HepG2 (cell line): ENCODE results near the gene MCOLN1. TPM values are rescaled to one million over a fixed set of nuclear protein-coding genes. Genes with fewer than 3 reads are reported as not detected.

ENCODE experiments used
- AGO1 ChIP-seq: fragments of 200-400 bp; formaldehyde crosslinking; IDR thresholded peaks from 2 replicates; pipeline ENCODE4 v1.6.1; 2017; ENCODE audit warnings: mild to moderate bottlenecking, low read depth, low read length, moderate library complexity; ENCODE audit not compliant: poor library complexity, severe bottlenecking
- ARID5B ChIP-seq: IDR thresholded peaks from 2 replicates; pipeline ENCODE4 v1.4.0; 2020; ENCODE audit warnings: mild to moderate bottlenecking, missing genetic modification reagents
- CEBPZ ChIP-seq: IDR thresholded peaks from 2 replicates; pipeline ENCODE4 v1.6.1; 2012; ENCODE audit warnings: low read length, improper control_type of control experiment
- GATA4 ChIP-seq: sonication (generic); IDR thresholded peaks from 2 replicates; pipeline ENCODE4 v1.6.1; 2016; ENCODE audit warnings: antibody characterized with exemption, low read depth, borderline replicate concordance
- PRDM15 ChIP-seq: sonication (generic); formaldehyde crosslinking; IDR thresholded peaks from 2 replicates; pipeline ENCODE4 v1.4.0; 2020; ENCODE audit warnings: missing genetic modification reagents
- PRDM4 ChIP-seq: sonication (generic); formaldehyde crosslinking; IDR thresholded peaks from 2 replicates; pipeline ENCODE4 v1.9.0; 2021; ENCODE audit warnings: missing genetic modification reagents, borderline replicate concordance
- YEATS2 ChIP-seq: sonication (generic); formaldehyde crosslinking; IDR thresholded peaks from 2 replicates; pipeline ENCODE4 v1.4.0; 2020; ENCODE audit warnings: missing genetic modification reagents, borderline replicate concordance
- ZEB1 ChIP-seq: IDR thresholded peaks from 2 replicates; pipeline ENCODE4 v1.6.1; 2012; ENCODE audit warnings: mild to moderate bottlenecking, low read depth, inconsistent platforms; ENCODE audit not compliant: insufficient replicate concordance
- ZFP36L2 ChIP-seq: sonication (generic); formaldehyde crosslinking; IDR thresholded peaks from 2 replicates; pipeline ENCODE4 v1.4.0; 2020; ENCODE audit warnings: missing genetic modification reagents
- ZNF101 ChIP-seq: sonication (generic); formaldehyde crosslinking; IDR thresholded peaks from 2 replicates; pipeline ENCODE4 v1.4.0; 2020; ENCODE audit warnings: mild to moderate bottlenecking, low read depth, missing genetic modification reagents, borderline replicate concordance
- ZNF501 ChIP-seq: sonication (generic); formaldehyde crosslinking; IDR thresholded peaks from 2 replicates; pipeline ENCODE4 v1.5.1; 2020; ENCODE audit warnings: mild to moderate bottlenecking, moderate library complexity, missing genetic modification reagents
- ZNF652 ChIP-seq: IDR thresholded peaks from 2 replicates; pipeline ENCODE4 v1.6.1; 2016; ENCODE audit warnings: low read depth, borderline replicate concordance
- ZNF660 ChIP-seq: sonication (generic); formaldehyde crosslinking; IDR thresholded peaks from 2 replicates; pipeline ENCODE4 v1.5.1; 2020; ENCODE audit warnings: mild to moderate bottlenecking, low read depth, missing genetic modification reagents, borderline replicate concordance
- ZSCAN31 ChIP-seq: sonication (generic); formaldehyde crosslinking; IDR thresholded peaks from 2 replicates; pipeline ENCODE4 v1.5.0; 2020; ENCODE audit warnings: low read depth, mild to moderate bottlenecking, missing genetic modification reagents
- polyA plus RNA-seq, 8 experiments: library from polyadenylated mRNA; depleted of rRNA in 3 of 8; stranded (reverse) in 7 of 8; unstranded in 1 of 8; fragments of >200 nt; fragmentation: Illumina TruSeq in 4 of 8; extraction: Trizol in 4 of 8; gene quantifications; 2 replicates each; pipeline versions ENCODE4 v1.2.1 to v1.2.3, GENCODE V29; 2011 to 2016; ENCODE audit warnings: low read depth in 4 of 8, missing spikeins in 1 of 8, mixed read lengths in 1 of 8; ENCODE audit not compliant: insufficient read depth in 1 of 8
- total RNA-seq, 5 experiments: library from RNA; depleted of rRNA; stranded (reverse); fragments of >200 nt; fragmentation: Illumina TruSeq; extraction: Trizol; gene quantifications; 2 replicates each; pipeline ENCODE4 v1.2.3, GENCODE V29; 2016; ENCODE audit warnings: low read depth in 1 of 5

Gene MCOLN1
- total and polyA plus RNA-seq, 2 of the 13 experiments (the other 11 are each of a cell fraction or from before 2014, with no cell fraction given), result 3.4 to 15.7 TPM

GRCh38 chr19:7509625-7510024 lies 12.8 kb upstream of the MCOLN1 start (continued):
- TF ChIP-seq PRDM15 (CRISPR knock-in tag), result no peak
- TF ChIP-seq ZNF501 (CRISPR knock-in tag), result no peak
- no peak for TF ChIP-seq ZNF660
- TF ChIP-seq AGO1, result no peak
- TF ChIP-seq CEBPZ, result no peak
- TF ChIP-seq ZEB1, result no peak
- TF ChIP-seq ARID5B (CRISPR knock-in tag), result peak; percentile 43; the same call in 1 of the 2 replicates
- TF ChIP-seq YEATS2 (CRISPR knock-in tag), result peak; percentile 41; the same call in 1 of the 2 replicates
- TF ChIP-seq ZSCAN31, result no peak
- no peak for TF ChIP-seq GATA4
- peak; percentile 87; the same call in 1 of the 2 replicates for TF ChIP-seq ZFP36L2
- no peak for TF ChIP-seq ZNF101
- no peak for TF ChIP-seq PRDM4 (CRISPR knock-in tag)
- TF ChIP-seq ZNF652, result no peak
